Measurements from ENCODE around the gene AMER2. TPM values are rescaled to one million over a fixed set of nuclear protein-coding genes. Genes with fewer than 3 reads are reported as not detected.

The AMER2 gene
- total RNA-seq, 2 donors from 2014 or later, result 0.02 to 0.07 TPM

DNA sequence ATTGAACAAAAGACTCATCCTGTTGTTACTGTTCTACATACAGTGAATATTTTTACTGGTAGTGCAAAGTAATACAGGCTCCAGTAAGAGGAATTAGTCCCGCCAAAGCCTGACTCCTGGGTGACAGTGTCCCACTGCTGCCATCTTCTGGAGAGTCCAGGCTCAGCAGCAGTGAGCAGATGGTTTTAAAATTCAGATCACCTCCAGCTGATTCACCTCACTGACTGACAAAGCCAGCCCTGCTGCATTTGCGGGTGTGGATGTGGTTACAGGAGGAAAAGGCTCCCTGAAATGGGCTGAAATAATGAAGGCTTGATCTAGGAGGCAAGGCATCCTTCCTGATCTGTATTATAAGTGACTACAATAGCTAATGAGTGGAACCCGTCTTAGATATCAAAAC, 57.9 kb downstream of the AMER2 start:
- H3K27me3 Mint-ChIP-seq (ENCODE audit: insufficient read depth), result peaks cover 4% of the 10 kb centered on the region
- Histone ChIP-seq H3K9ac (ENCODE audit: extremely low read depth, low read length, poor library complexity, severe bottlenecking) (no peak overlapping the region), H3K9me3 (ENCODE audit: control insufficient read depth, low read length) (no peaks in the 10 kb centered on the region), H3K27me3 (ENCODE audit: control insufficient read depth, insufficient read depth, low read length, poor library complexity, severe bottlenecking) (no peaks in the 10 kb centered on the region), H3K4me3 (ENCODE audit: low read length) (no peak overlapping the region), H3K4me1 (ENCODE audit: control insufficient read depth, insufficient read depth, low read length) (no peaks in the 10 kb centered on the region), H3K36me3 (ENCODE audit: control insufficient read depth, insufficient read depth, low read length) (no peaks in the 10 kb centered on the region), H3K27ac (ENCODE audit: low read depth, low read length) (no peak overlapping the region)
- H3K4me3 Mint-ChIP-seq, result no peak overlapping the region
- no peaks in the 10 kb centered on the region for H3K36me3 Mint-ChIP-seq (ENCODE audit: low read depth)
- H3K4me1 Mint-ChIP-seq, result peaks cover 12% of the 10 kb centered on the region
- peak; percentile 95 for DNase-seq
- H3K27ac Mint-ChIP-seq, result peak overlapping the region; percentile 52
- no peaks in the 10 kb centered on the region for H3K9me3 Mint-ChIP-seq
- WGBS, 2 experiments (ENCODE audit: insufficient coverage in 1 of 2, insufficient read length in 1 of 2), result 36 to 100% methylated on average over 1 to 3 of the region's 3 CpGs
- TF ChIP-seq CTCF (conservative IDR thresholded peaks at IDR 0.05), result peak; percentile 93

DNA sequence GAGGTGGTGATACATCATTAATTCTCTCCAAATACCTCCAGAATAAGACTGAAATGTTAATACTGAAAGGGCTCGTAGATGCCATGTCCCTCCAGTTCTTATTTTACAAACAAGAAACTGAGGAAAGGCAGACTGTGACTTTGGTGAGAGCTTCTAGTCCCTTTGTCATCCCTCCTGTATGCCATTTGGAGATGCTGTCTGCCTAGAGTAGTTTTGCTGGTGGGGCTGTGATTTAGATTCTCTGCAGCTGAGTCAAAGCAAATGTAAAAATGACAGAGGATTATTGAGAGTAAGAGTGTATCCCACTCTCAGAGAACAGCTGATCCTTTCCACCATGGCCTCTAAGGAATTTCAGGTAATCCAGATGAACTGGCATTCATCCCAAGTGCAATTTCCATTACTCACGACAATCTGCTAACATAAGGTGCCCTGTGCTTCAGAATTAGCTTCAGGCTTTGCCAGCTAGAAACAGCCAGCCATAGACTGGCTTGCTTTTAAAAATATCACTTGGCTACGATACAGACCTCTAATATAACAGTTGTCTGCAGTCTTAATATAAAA, 59.3 kb downstream of the AMER2 start:
- no peak overlapping the region for H3K27ac Mint-ChIP-seq
- H3K4me3 Mint-ChIP-seq, result no peak overlapping the region
- H3K9me3 Mint-ChIP-seq, result no peaks in the 10 kb centered on the region
- Histone ChIP-seq H3K4me3 (ENCODE audit: low read length) (no peak overlapping the region), H3K36me3 (ENCODE audit: control insufficient read depth, insufficient read depth, low read length) (no peaks in the 10 kb centered on the region), H3K4me1 (ENCODE audit: control insufficient read depth, insufficient read depth, low read length) (no peaks in the 10 kb centered on the region), H3K27me3 (ENCODE audit: control insufficient read depth, insufficient read depth, low read length, poor library complexity, severe bottlenecking) (no peaks in the 10 kb centered on the region), H3K27ac (ENCODE audit: low read depth, low read length) (no peak overlapping the region), H3K9ac (ENCODE audit: extremely low read depth, low read length, poor library complexity, severe bottlenecking) (no peak overlapping the region), H3K9me3 (ENCODE audit: control insufficient read depth, low read length) (no peaks in the 10 kb centered on the region)
- DNase-seq, result no peak
- H3K27me3 Mint-ChIP-seq (ENCODE audit: insufficient read depth), result no peaks in the 10 kb centered on the region
- H3K36me3 Mint-ChIP-seq (ENCODE audit: low read depth), result no peaks in the 10 kb centered on the region
- no peak for TF ChIP-seq CTCF (conservative IDR thresholded peaks at IDR 0.05)
- H3K4me1 Mint-ChIP-seq, result peaks cover 10% of the 10 kb centered on the region
- 69 to 85% methylated on average over 2 to 3 of the region's 3 CpGs for WGBS, 2 experiments (ENCODE audit: insufficient coverage in 1 of 2, insufficient read length in 1 of 2)

Other genes with a start within 250 kb of the AMER2 start
- under 1 TPM; 0.15 to 0.35 TPM for gene PABPC3, start 76.2 kb downstream of the AMER2 start, total RNA-seq
- gene MTMR6, start 115.2 kb upstream of the AMER2 start, total RNA-seq, result 1 to 10 TPM; 6.3 to 7.7 TPM
- 10 to 100 TPM; 49.7 to 66.4 TPM for gene NUP58, start 129.3 kb upstream of the AMER2 start, total RNA-seq
- gene ATP8A2, start 199.7 kb upstream of the AMER2 start, total RNA-seq, result 1 to 10 TPM; 1.6 to 2.9 TPM

Measured in endodermal cell (in vitro differentiated cells).